BLaER1 (cell line): ENCODE results near the gene TRIM28.

ENCODE experiments used
- H3K27ac ChIP-seq: shearing (Covaris generic); formaldehyde crosslinking; 2 replicates; pipeline ENCODE4 v1.8.1; 2022
- H3K27me3 ChIP-seq: shearing (Covaris generic); formaldehyde crosslinking; 2 replicates; pipeline ENCODE4 v1.8.1; 2022
- H3K36me3 ChIP-seq: shearing (Covaris generic); formaldehyde crosslinking; 2 replicates; pipeline ENCODE4 v1.8.1; 2022
- H3K4me1 ChIP-seq: shearing (Covaris generic); formaldehyde crosslinking; 2 replicates; pipeline ENCODE4 v1.8.1; 2022
- H3K4me2 ChIP-seq: shearing (Covaris generic); formaldehyde crosslinking; 2 replicates; pipeline ENCODE4 v1.8.1; 2022
- H3K4me3 ChIP-seq: shearing (Covaris generic); formaldehyde crosslinking; 2 replicates; pipeline ENCODE4 v1.8.1; 2022
- H3K9ac ChIP-seq: shearing (Covaris generic); formaldehyde crosslinking; 2 replicates; pipeline ENCODE4 v1.8.1; 2022
- H3K9me3 ChIP-seq: shearing (Covaris generic); formaldehyde crosslinking; 2 replicates; pipeline ENCODE4 v1.8.1; 2022
- H4K20me1 ChIP-seq: shearing (Covaris generic); formaldehyde crosslinking; 2 replicates; pipeline ENCODE4 v1.8.1; 2022
- Cebpa-rat ChIP-seq: shearing (Covaris generic); IDR thresholded peaks from 2 replicates; pipeline ENCODE4 v1.8.1; 2022

The TRIM28 gene

DNA sequence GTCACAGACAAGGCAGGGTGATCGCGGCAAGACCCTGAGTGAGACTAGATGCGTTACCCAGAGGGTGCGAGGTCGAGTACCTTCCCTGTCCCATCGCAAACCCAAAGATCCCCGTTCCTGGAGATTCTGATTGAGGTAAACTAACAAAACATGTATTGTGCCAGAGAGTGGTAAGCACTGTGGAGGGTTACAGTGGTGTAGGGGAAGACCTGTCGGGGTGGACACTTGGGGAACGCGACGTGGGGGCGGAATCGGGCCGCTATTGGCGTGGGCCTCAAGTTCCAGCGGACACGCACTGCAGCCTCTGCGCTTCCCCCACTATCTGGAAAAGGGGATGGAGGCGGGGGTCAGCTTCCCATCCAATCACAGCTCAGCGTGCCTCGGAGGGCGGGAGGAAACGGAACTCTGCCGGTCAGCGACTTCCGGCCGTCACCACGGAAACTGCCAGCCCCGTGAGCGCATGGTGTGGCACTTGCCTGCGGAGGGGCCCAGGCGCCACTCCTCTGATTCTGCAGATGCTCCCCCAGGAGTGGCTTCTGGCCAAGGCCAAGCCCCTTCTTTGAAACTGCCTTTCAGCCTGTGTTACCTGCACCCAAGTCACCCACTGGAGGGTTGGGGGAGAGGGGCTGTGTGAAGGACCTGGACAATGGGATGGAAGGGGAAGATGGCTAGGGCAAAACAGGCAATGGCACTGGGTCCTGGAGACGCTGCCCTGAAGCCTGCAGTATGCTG, 15.6 kb downstream of the TRIM28 start:
- peaks cover 20% of the 10 kb centered on the region for H4K20me1 ChIP-seq
- H3K4me1 ChIP-seq = peaks cover 75% of the 10 kb centered on the region
- no peak for TF ChIP-seq Cebpa-rat
- no peaks in the 10 kb centered on the region for H3K27me3 ChIP-seq
- H3K36me3 ChIP-seq = peaks cover 19% of the 10 kb centered on the region
- peak overlapping the region; percentile 99 for H3K27ac ChIP-seq
- no peaks in the 10 kb centered on the region for H3K9me3 ChIP-seq
- H3K4me2 ChIP-seq = peak overlapping the region; percentile 89
- H3K4me3 ChIP-seq = peak overlapping the region; percentile 95
- H3K9ac ChIP-seq = peak overlapping the region; percentile 97

DNA sequence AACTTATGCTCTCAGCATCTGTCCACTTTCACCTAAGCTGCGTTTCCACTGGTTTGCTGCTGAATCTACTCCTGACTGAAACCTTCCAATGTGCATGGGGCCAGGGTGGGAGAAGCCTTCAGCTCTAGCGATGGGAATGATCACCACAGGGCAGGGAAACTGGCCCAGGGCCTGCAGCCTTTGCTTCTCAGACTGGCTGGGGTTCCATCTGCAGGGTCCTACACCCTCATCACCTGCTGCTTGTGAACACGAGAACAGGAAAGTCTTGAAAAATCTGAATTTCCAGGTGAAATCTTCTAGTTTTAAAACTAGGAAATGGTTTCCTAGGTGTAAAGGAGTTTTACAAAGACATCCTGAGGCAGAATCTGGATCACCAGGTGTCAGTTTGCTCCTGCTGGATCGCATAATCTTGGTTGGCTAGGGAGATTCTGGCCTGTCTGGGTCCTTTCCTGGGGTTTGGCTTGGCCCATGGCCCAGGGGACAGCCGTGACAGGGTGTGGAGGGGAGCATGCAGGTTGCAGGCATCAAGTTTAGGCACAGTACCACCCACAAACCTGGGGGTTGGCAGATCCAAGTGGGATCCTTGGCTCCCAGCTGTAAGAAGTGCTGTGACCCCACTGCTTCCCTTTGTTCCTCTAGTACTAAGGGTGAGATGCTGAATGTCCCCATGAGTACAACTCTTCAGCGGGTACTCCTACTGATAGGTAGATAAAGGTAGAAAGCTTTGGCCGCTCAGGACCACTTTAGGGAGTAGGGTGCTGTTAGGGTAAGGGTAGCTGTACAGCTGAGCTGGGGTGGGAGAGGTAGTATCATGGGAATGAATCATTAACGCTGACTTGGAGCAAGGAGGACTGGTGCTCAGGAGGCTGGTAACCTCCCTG, 16.4 kb downstream of the TRIM28 start:
- Histone ChIP-seq H3K4me1 (peaks cover 76% of the 10 kb centered on the region), H3K9me3 (no peaks in the 10 kb centered on the region), H3K4me2 (peak overlapping the region; percentile 89), H3K27ac (peak overlapping the region; percentile 99), H3K4me3 (peak overlapping the region; percentile 95), H4K20me1 (peaks cover 20% of the 10 kb centered on the region), H3K36me3 (peaks cover 22% of the 10 kb centered on the region), H3K27me3 (no peaks in the 10 kb centered on the region), H3K9ac (peak overlapping the region; percentile 97)
- no peak for TF ChIP-seq Cebpa-rat

GRCh38 chr19:58560921-58561320, 17.1 kb downstream of the TRIM28 start:
- Histone ChIP-seq H3K27me3 (no peaks in the 10 kb centered on the region), H3K9ac (no peak overlapping the region), H3K4me1 (peaks cover 70% of the 10 kb centered on the region), H3K4me2 (peak overlapping the region; percentile 89), H3K4me3 (no peak overlapping the region), H3K9me3 (no peaks in the 10 kb centered on the region), H3K27ac (peak overlapping the region; percentile 99), H3K36me3 (peaks cover 18% of the 10 kb centered on the region), H4K20me1 (peaks cover 20% of the 10 kb centered on the region)
- no peak for TF ChIP-seq Cebpa-rat

DNA sequence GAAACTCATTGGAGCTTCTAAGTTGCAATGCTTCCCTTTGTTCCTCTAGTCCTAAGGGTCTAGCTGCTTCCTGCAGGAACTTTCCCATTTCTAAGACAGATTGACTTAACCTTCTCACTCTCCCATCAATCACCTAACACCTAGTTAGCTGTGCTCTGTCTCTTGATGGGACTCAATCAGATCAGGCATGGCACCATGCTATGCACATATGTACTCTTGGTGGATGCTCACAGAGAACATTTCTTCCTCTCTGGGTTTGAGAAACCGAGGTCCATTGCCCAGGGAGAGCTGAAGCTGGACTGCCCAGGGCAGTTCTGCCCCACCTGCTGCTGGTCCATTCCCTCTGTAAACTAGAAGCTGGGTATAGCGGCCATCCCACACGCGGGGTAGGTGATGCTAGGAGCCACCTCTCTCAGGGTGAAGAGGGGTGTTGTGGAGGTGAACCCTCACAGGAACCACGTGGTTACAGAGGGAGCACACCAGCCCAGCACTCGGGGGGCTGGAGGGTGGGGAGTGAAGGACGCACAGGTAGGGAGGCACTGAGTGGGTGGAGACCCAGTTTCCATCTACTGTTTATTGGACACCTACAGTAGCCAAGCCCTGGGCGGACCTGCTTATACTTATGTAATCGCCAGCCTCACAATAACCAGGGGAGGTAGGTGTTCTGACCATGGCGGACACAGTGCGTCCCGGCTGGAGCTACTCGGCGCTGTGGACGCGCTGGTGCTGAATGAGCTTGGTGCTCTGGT, 17.7 kb downstream of the TRIM28 start:
- peaks cover 15% of the 10 kb centered on the region for H4K20me1 ChIP-seq
- peak overlapping the region; percentile 69 for H3K9ac ChIP-seq
- no peaks in the 10 kb centered on the region for H3K27me3 ChIP-seq
- peak overlapping the region; percentile 99 for H3K27ac ChIP-seq
- H3K36me3 ChIP-seq = peaks cover 17% of the 10 kb centered on the region
- H3K9me3 ChIP-seq = no peaks in the 10 kb centered on the region
- H3K4me1 ChIP-seq = peaks cover 68% of the 10 kb centered on the region
- peak overlapping the region; percentile 89 for H3K4me2 ChIP-seq
- H3K4me3 ChIP-seq = peak overlapping the region; percentile 63; the same call in 1 of the 2 replicates
- no peak for TF ChIP-seq Cebpa-rat

DNA sequence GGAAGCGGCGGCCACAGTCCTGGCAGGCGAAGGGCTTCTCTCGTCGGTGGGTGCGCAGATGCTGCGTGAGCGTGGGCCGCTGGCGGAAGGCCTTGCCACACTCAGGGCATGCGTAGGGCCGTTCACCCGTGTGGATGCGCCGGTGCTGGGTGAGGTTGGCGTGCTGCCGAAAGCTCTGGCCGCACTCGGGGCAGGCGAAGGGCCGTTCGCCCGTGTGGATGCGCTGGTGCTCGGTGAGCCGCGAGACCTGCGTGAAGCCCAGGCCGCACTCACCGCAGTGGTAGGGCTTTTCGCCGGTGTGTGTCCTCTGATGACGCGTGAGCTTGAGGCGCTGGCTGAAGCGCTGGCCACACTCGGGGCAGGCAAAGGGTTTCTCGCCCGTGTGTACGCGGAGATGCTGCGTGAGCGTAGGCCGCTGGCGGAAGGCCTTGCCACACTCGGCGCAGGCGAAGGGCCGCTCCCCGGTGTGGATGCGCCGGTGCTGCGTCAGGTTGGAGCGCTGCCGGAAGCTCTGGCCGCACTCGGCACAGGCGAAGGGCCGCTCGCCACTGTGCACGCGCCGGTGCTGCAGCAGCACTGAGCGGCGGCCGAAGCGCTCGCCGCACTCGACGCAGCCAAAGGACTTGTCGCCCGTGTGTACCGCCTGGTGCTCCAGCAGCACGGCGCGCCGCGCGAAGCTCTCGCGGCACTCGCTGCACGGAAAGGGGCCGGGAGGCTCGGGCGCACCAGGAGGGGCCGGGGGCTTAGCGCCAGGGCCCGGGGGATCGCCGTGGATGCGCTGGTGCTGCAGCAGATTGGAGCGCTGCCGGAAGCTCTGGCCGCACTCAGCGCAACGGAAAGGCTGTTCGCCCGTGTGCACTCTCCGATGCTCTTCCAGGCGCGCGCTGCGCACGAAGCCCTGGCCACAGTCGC, 18.5 kb downstream of the TRIM28 start:
- Histone ChIP-seq H3K9ac (peak overlapping the region; percentile 69), H3K9me3 (no peaks in the 10 kb centered on the region), H3K27me3 (no peaks in the 10 kb centered on the region), H4K20me1 (peaks cover 7% of the 10 kb centered on the region), H3K4me3 (peak overlapping the region; percentile 63), H3K4me2 (peak overlapping the region; percentile 89), H3K27ac (peak overlapping the region; percentile 99), H3K36me3 (peaks cover 18% of the 10 kb centered on the region), H3K4me1 (peaks cover 60% of the 10 kb centered on the region)
- TF ChIP-seq Cebpa-rat = no peak

DNA sequence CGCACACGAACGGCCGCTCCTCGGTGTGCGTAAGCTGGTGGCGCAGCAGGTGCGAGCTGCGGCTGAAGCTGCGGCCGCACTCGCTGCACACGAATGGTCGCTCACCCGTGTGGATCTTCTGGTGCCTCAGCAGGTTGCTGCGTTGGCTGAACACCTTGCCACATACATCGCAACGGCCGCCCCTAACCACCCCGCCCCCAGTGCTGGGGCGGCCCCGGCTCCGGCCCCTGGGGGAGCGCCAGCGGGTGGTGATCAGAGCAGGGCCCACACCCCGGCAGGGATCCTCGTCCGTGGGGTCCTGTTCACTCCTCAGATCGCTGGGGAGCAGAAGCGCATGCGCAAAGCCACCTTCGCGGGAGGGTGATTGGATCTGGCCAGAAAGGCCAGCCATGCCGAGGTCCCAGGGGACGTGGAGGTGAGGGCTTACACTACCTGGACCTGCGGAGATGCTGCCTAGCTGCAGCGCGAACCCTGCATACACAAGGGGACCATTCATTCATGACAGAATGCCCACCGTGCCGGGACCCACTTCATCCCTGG, 19.2 kb downstream of the TRIM28 start:
- H4K20me1 ChIP-seq = peaks cover under 1% of the 10 kb centered on the region; the same call in 1 of the 2 replicates
- TF ChIP-seq Cebpa-rat = no peak
- H3K4me3 ChIP-seq = peak overlapping the region; percentile 63
- peak overlapping the region; percentile 89 for H3K4me2 ChIP-seq
- H3K36me3 ChIP-seq = peaks cover 21% of the 10 kb centered on the region
- H3K9me3 ChIP-seq = no peaks in the 10 kb centered on the region
- H3K27me3 ChIP-seq = no peaks in the 10 kb centered on the region
- peak overlapping the region; percentile 99 for H3K27ac ChIP-seq
- peak overlapping the region; percentile 69 for H3K9ac ChIP-seq
- H3K4me1 ChIP-seq = peaks cover 63% of the 10 kb centered on the region

GRCh38 chr19:58563823-58564222, 20.0 kb downstream of the TRIM28 start:
- Histone ChIP-seq H3K4me1 (peaks cover 70% of the 10 kb centered on the region), H4K20me1 (no peaks in the 10 kb centered on the region), H3K27ac (peak overlapping the region; percentile 99), H3K36me3 (peaks cover 26% of the 10 kb centered on the region), H3K4me2 (peak overlapping the region; percentile 89), H3K9me3 (no peaks in the 10 kb centered on the region), H3K27me3 (no peaks in the 10 kb centered on the region), H3K9ac (peak overlapping the region; percentile 69), H3K4me3 (peak overlapping the region; percentile 63)
- TF ChIP-seq Cebpa-rat = no peak

DNA sequence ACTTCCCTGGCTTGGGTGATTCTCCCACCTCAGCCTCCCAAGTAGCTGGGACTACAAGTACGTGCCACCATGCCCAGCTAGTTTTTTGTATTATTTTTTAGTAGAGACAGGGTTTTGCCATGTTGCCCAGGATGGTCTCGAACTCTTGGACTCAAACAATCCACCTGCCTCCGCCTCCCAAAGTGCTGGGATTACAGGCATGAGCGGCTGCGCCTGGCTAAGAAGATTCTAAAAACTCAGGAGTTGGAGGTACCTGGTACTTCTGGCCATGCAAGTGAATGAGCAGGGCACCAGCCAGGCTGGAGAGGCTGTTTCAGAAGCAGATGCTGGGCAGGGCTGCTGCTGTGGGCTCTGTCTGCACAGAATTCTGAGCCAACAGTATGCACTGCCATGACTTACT, 23.1 kb downstream of the TRIM28 start:
- Histone ChIP-seq H3K4me2 (no peak overlapping the region), H3K27ac (no peak overlapping the region), H3K4me1 (peaks cover 74% of the 10 kb centered on the region), H3K27me3 (no peaks in the 10 kb centered on the region), H3K4me3 (no peak overlapping the region), H3K9me3 (no peaks in the 10 kb centered on the region), H3K36me3 (peaks cover 31% of the 10 kb centered on the region), H3K9ac (no peak overlapping the region), H4K20me1 (no peaks in the 10 kb centered on the region)
- TF ChIP-seq Cebpa-rat = no peak
